ENCODE measurements around the gene BABAM1.
"Not testable (repeated sequence)": the region's sequence is repeated elsewhere in the genome, so short reads cannot be mapped to it uniquely, and the experiment has no call there.

Gene BABAM1

GRCh38 chr19:17243830-17244617, 23.2 kb upstream of the BABAM1 start:
- peak; percentile 9 for DNase-seq

GRCh38 chr19:17244618-17245534, 22.4 kb upstream of the BABAM1 start:
- DNase-seq = no peak

- no peak for DNase-seq
These were observed 21.7 kb upstream of the BABAM1 start, which contains the start of gene NR2F6 for GRCh38 chr19:17245535-17245984. Gene NR2F6 (minus strand): TSS chr19:17245919. CDS start chr19:17245220, 699 bp downstream.

GRCh38 chr19:17246681-17247425, 20.4 kb upstream of the BABAM1 start:
- DNase-seq = no peak

- no peak for DNase-seq
These were observed 19.0 kb upstream of the BABAM1 start for GRCh38 chr19:17248011-17248776.

GRCh38 chr19:17249887-17250548, 17.2 kb upstream of the BABAM1 start:
- no peak for DNase-seq

GRCh38 chr19:17254636-17255035, 12.6 kb upstream of the BABAM1 start:
- DNase-seq = no peak

GRCh38 chr19:17255150-17255621, 12.1 kb upstream of the BABAM1 start:
- no peak for DNase-seq

GRCh38 chr19:17256130-17256529, 11.1 kb upstream of the BABAM1 start:
- DNase-seq = no peak

GRCh38 chr19:17259118-17259780, 8.0 kb upstream of the BABAM1 start:
- no peak for DNase-seq

GRCh38 chr19:17259934-17260333, 7.3 kb upstream of the BABAM1 start:
- no peak for DNase-seq

GRCh38 chr19:17260842-17261325, 6.4 kb upstream of the BABAM1 start:
- DNase-seq = peak; percentile 11

GRCh38 chr19:17262557-17262956, 4.7 kb upstream of the BABAM1 start:
- DNase-seq = no peak

GRCh38 chr19:17263712-17264640, 3.3 kb upstream of the BABAM1 start:
- no peak for DNase-seq

GRCh38 chr19:17264641-17264979, 2.6 kb upstream of the BABAM1 start, which contains the start of gene USHBP1:
Gene USHBP1 (minus strand): TSS chr19:17264745. CDS start chr19:17264299, 446 bp downstream.
- no peak for DNase-seq

- DNase-seq = no peak
These were observed 1.2 kb upstream of the BABAM1 start for GRCh38 chr19:17266026-17266425.

GRCh38 chr19:17266589-17266974, 661 bp upstream of the BABAM1 start:
- no peak for DNase-seq

- no peak for DNase-seq
These were observed 1.5 kb downstream of the BABAM1 start for GRCh38 chr19:17268754-17269153.

GRCh38 chr19:17274892-17275291, 7.6 kb downstream of the BABAM1 start:
- DNase-seq = not testable (repeated sequence)
